Measurements from ENCODE around the gene NDST1. TPM values are rescaled to one million over a fixed set of nuclear protein-coding genes. Genes with fewer than 3 reads are reported as not detected.

NDST1 gene
- total RNA-seq, 1 experiment from 2014 or later = 33.1 TPM

DNA sequence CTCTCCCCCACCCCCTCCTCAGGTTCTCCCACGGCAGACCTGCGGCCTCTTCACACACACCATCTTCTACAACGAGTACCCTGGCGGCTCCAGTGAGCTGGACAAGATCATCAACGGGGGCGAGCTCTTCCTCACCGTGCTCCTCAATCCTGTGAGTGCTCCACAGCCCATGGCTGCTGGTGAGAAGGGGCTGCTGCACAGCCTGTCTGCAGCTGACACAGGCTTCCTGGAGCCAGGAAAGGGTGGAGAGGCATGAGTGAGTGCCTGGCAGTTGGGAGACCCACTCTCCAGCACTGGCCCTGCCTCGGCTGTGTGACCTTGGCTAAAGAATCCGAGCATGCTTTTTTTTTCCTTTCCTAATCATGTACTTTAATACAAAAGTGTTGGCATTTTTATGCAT, 31.3 kb downstream of the NDST1 start:
- H3K4me2 ChIP-seq (ENCODE audit: low read length) = no peak overlapping the region
- RAD21 ChIA-PET (ENCODE audit: low non-redundant PET in 1 of 2, low total read pairs in 2 of 2, uncharacterized antibody in 2 of 2, unreplicated experiment in 2 of 2) = no interaction called here
- H3K4me3 ChIP-seq (replicated peaks in 1 of 2; ENCODE audit: low read depth in 1 of 2, low read length in 2 of 2) = no peak overlapping the region
- H3K9me2 ChIP-seq (ENCODE audit: insufficient read depth) = no peaks in the 10 kb centered on the region
- no peaks in the 10 kb centered on the region for H3K27me3 ChIP-seq (ENCODE audit: insufficient read depth, low read length)
- DNase-seq (ENCODE audit: low read depth, low spot score) (no peak), ATAC-seq (no peak)
- no peaks in the 10 kb centered on the region for H4K20me1 ChIP-seq (ENCODE audit: insufficient read depth)
- intact Hi-C loops (cut with micrococcal nuclease) = no loop called here
- peaks cover 12 to 21% of the 10 kb centered on the region in 2 experiments for H3K36me3 ChIP-seq (ENCODE audit: control insufficient read depth in 1 of 2, insufficient read depth in 2 of 2, low read length in 2 of 2)
- no peak overlapping the region for H2AFZ ChIP-seq (ENCODE audit: low read depth, low read length, poor library complexity, severe bottlenecking)
- TF ChIP-seq REST (IDR thresholded peaks at IDR 0.05; ENCODE audit: low read depth) (no peak), YY1 (IDR thresholded peaks at IDR 0.05; ENCODE audit: extremely low read depth, insufficient replicate concordance, low read depth, low read length) (no peak), POLR2A (IDR thresholded peaks at IDR 0.05; ENCODE audit: borderline replicate concordance, extremely low read depth, insufficient read depth, insufficient read length) (no peak), ATF3 (IDR thresholded peaks at IDR 0.05) (no peak), CBX3 (IDR thresholded peaks at IDR 0.05; ENCODE audit: low read depth) (no peak), TCF7L2 (IDR thresholded peaks at IDR 0.05; ENCODE audit: borderline replicate concordance, extremely low read depth, insufficient read depth, insufficient read length) (no peak), EGR1 (IDR thresholded peaks at IDR 0.05; ENCODE audit: low read depth) (no peak), SP1 (IDR thresholded peaks at IDR 0.05; ENCODE audit: low read depth) (no peak), SRF (IDR thresholded peaks at IDR 0.05; ENCODE audit: low read depth) (no peak), ZFX (IDR thresholded peaks at IDR 0.05) (no peak), POLR2AphosphoS5 (IDR thresholded peaks at IDR 0.05; ENCODE audit: low read depth, low read length) (no peak)
- TF ChIP-seq, protein P1, sequence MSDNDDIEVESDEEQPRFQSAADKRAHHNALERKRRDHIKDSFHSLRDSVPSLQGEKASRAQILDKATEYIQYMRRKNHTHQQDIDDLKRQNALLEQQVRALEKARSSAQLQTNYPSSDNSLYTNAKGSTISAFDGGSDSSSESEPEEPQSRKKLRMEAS (IDR thresholded peaks at IDR 0.05) = no peak
- no peaks in the 10 kb centered on the region for H3K4me1 ChIP-seq (ENCODE audit: control insufficient read depth in 1 of 2, insufficient read depth in 2 of 2, low read length in 2 of 2)
- BruUV-seq (replicated peaks) = no TSS peak
- H3K27ac ChIP-seq (ENCODE audit: low read depth, low read length) = no peak overlapping the region
- H3K9me3 ChIP-seq (ENCODE audit: control insufficient read depth in 1 of 2, insufficient read depth in 1 of 2, low read depth in 1 of 2, low read length in 2 of 2) = no peaks in the 10 kb centered on the region
- H3K9ac ChIP-seq (ENCODE audit: low read length) = no peak overlapping the region
- CTCF ChIA-PET = interaction anchor here (1.3 kb wide), 1 partner anchor 89 kb away, joined by 3 read pairs; no protein-coding TSS in a partner anchor
- no peaks in the 10 kb centered on the region for H3K79me2 ChIP-seq (ENCODE audit: insufficient read depth, low read length)
- POLR2A ChIA-PET = no interaction called here
